ENCODE data around the gene CUEDC1.
"Not testable (repeated sequence)": the region's sequence is repeated elsewhere in the genome, so short reads cannot be mapped to it uniquely, and the experiment has no call there.

CUEDC1 gene

DNA sequence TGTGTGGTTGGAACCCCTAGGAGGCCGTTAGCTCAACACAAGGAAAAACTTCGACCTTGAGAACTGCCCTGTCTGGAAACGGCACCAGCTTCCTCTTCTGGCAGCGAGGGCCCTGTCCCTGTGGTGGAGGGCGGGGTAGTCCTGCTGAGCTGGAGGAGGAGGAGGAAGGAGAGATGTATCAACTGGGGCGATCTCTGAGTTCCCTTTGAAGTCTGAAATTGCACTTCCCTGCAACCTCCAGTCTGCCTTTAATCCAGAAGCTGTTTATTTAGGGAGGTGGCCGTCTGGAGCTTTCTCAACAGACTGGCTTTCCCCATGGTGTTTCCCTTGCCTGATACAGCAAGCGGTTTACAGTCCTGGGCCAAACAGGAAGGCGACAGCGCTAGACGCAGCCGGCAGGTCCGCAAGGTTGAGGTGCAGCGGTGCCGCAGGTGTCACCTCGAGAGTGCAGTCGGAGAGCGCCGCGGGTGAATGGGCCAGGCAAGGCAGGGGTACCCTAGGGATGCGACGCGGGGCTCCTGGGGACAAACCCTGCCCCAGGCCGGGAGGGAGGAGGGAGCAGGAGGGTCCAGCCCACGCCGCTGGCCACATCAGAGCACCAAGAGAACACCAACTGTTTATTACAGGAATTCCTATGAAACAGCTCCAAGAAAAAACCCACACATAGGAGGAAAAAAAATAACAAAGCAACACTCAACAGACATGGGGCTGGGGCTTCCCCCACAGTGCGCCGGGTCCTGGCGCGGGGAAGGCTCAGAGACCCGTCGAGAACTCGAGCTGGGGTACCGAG is 94.0 kb downstream of the CUEDC1 start:
- DNase-seq (ENCODE audit: low spot score): no peak

DNA sequence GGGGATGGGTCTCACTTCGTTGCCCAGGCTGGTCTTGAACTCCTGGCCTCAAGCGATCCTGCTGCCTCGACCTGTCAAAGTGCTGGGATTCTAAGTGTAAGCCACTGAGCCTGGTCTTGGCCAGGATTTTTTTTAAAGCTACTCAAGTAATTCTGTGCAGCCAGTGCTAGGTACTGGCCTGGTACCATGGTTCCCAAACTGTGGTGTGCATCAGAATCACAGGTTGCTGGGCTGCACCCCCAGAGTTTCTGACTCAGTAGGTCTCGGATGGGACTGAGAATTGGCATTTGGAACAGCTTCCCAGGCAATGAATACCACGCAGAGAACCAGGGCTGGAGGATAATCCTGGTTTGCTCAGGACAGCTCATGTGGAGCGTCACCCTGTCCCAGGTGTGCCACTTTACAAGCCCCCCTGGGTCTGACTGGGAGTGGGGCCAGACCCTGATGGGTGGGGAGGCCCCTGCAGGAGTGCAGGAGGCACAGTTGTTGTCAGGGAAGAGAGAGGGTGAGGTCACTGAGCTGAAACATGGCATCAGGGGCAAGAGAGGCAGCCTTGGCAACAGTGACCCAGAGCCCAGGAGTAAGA is 94.7 kb downstream of the CUEDC1 start:
- no peak for DNase-seq (ENCODE audit: low spot score)

DNA sequence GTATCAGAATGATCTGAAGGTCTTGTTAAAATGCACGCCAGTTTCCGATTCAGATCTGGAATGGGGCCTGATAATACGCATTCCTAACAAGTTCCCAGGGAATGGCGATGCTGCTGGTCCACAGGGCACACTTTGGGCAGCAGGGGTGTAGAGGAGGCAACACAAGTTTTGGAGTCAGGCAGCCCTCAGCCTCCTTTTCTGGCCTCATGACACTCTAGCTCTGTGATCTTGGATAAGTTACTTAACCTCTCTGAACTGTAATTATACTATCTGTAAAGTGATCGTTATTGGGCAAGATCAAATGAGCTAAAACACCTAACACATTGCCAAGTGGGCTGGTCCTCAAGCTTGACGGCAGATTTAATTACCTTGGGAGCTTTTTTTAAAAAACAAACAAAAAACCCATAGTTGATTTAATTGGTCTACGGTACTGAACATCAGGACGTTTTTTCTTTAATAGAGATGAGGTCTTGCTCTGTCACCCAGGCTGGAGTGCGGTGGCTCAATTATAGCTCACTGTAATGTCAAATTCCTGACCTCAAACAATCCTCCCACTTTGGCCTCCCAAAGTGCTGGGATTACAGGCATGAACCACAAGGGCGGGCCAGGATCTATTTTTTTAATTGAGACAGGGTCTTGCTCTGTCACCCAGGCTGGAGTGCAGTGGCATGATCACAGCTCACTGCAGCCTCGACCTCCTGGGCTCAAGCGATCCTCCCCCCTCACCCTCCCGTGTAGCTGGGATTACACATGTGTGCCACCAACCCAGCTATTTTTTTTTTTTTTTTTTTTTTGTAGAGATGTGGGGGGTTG is 95.4 kb downstream of the CUEDC1 start:
- DNase-seq (ENCODE audit: low spot score): no peak

DNA sequence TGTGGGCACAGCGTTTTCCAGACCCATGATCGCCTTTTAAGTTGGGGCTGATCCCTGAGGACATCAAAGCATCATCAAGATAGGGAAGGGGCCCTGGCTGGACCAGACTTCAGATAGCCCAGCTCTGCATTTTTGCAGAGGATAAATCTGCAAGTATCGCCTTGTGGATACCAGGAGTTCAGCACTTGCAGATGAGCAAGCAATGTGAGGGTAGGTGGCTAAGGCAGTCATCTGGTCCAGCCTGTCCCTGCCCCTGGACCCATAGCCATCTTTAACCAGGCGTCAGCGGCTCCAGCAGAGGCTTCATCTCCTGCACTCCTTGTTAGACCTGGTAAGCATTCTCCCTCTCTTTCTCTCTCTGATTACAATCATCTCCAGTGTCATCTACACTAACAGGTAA is 96.4 kb downstream of the CUEDC1 start:
- no peak for DNase-seq (ENCODE audit: low spot score)

DNA sequence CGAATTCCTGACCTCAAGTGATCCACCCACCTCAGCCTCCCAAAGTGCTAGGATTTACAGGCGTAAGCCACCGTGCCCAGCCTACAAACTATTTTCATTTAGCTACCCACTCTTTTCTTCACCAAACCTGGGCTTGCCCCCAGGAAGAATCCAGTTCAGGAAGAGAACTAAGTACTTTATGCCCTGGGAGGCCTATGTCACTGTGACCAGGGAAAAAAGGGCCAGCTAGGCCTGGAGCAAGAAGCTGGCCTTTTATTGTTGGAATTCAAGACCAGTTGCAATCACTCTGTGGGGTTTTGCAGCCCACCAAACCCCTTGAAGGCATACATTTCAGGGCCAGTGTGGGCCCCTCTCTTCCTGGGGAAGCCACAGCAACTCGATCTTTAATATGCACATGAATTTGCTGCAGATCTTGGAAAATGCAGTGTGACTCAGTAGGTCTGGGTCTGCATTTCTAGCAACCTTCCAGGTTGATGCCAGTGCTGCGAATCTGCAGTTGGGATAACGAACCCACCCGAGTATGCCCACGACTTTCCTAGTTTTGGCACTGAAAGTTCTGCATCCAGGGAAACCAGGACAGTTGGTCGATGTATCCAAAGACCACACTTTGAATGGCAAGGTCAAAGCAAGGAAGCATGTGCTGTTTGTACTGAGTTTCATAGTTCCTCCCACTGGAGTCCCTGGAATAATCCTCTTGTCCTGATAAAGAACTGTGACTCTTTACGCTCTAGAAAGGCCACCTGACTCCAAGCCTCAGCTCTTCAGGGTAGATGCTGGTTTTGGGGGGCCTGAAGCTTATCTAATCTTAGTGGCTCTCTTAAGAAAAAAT is 98.2 kb downstream of the CUEDC1 start:
- no peak for DNase-seq (ENCODE audit: low spot score)

DNA sequence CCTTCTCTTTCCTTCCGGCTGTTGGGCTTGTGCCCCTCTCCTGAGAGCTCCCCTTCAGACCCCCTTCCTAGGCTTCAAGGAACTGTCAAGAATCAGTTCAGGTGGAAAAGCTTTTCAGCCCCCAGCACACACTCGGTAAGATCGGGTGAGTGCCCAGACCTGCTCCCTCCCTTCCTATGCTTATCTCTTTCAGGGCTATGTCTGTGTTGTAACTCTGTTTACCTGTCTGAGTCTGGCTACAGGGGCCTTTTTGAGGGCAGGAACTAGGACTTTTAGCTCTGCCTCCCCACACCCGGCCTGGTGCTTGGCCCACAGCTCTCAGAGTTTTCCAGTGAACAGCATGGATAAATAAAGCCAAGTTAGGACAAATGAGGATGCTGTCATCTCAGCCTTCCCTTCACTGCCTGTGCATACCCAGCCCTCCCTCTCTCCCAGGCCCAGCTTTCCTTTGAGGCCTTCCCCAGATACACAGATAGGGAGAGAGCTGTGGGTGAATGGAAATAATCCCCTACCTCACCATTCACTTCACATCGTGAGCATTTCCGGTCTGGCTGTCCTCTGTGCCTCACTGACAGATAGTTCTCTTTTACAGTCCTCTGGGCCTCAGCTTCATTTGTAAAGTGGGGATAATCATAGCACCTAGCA is 99.7 kb downstream of the CUEDC1 start:
- DNase-seq (ENCODE audit: low spot score): no peak

DNA sequence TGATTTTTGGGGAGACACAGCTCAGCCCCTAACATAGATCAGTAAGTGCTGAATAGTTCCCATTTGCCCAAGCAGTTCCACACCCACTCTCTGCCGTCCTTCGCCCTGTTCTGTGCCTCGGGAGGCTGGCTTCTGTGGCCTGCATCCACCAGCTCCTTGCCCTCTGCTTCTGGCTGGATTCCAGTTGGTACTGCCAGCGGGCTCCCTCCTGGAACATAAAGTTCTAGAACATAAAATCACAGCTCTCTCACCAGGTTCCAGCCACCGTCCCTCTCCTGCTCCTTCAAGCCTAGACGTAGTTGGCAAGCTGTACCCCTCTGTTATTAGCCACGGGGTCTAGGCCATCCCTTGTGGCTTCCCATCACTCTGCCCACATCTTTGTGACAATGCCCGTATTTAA is 101.5 kb downstream of the CUEDC1 start:
- DNase-seq (ENCODE audit: low spot score): no peak

DNA sequence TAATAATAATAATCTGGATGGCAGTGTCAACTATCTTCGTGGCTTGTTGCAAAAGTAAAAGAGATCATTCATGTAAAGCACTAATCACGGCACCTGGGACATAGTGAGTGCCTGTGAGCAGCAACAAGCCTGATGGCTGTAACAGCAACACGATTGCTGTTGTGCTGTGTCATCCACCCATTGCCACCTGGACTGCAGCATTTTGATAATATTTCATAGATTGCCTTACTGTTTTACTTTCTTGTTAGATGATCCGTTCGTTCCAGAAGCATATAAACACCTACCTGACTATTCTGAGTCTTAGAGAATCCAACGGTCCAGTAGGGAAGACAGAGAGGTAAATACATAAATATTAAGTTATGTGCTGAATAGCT is 102.3 kb downstream of the CUEDC1 start:
- DNase-seq (ENCODE audit: low spot score): no peak

DNA sequence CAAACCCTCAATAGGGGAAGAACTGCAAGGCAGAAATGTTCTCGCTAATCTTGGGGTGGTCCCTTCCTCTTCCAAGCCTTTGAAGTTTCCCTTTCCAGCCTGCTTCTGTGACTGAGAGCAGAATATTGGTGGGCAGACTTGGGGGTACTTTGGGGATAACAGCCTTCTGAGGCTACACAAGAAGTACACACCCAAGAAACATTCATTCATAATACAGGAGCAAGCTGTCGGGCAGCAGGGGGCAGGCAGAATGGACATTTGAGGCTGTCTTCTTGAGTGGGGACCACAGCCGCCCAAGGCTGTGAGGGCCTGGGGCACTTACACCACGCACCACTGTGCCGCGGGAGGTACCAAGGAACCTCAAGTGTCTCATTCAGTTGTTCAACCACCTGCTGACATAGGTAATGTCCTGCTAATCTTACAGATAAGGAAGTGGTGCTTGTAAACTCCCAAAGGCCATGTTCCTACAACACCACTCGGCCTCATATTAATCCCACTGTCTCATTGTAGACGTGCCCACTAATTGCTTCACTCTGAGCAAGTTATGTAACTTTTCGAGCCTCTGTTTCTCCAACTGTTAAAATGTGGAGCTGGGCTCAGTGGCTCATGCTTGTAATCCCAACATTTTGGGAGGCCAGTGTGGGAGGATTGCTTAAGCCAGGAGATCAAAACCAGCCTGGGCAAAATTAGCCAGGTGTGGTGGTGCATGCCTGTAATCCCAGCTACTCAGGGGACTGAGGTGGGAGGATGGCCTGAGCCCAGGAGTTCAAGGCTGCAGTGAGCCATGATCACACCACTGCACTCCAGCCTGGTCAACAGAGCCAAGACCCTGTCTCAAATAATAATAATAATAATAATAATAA is 102.9 kb downstream of the CUEDC1 start:
- DNase-seq (ENCODE audit: low spot score): no peak

DNA sequence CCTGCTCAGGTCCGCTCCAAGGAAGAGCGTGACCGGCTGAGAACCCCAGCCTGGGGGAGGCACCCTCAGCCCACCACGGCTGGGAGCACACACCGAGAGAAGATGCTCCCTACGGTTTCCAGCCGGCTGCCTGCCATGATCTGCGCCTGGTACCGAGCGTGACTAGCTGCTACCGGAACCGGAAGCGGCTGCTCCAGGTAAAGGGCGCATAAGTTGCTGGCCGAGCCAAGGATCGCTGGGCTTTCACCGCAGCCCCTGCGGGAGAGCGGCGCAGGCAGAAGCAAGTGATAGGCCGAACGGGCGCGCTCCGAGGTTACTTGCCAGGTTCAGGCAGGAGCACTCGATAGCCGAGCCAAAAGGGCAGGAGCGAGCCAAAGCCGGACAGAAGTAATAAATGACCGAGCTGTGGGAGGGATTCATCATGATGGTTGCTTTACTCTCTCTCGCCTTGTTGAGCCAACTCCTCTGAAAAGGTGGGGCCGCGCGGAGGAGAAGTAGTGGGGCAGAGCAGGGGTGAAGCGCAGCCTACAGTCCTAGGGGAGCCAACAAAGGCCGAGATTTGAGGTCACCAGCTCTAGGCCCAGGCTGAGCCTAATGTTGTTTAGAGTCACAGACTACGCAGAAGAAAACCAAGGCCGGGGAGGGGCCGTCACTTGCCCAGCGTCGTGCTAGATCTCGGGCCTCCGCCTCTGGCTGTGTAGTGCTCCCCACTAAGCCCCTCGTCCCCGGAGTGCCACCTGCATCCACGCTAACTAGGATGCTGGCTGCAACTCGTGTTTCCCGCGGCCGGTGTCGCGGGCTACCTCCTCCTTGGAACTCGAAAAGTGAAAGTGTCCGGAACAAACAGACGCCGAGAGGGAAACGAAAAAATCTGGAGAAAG is 105.1 kb downstream of the CUEDC1 start, which contains the start of gene MRPS23:
MRPS23 (minus strand) TSS at position 171 of the 881 bp plus-strand sequence; CDS start at position 137, 34 bp downstream.
- DNase-seq (ENCODE audit: low spot score): peak; percentile 95

DNA sequence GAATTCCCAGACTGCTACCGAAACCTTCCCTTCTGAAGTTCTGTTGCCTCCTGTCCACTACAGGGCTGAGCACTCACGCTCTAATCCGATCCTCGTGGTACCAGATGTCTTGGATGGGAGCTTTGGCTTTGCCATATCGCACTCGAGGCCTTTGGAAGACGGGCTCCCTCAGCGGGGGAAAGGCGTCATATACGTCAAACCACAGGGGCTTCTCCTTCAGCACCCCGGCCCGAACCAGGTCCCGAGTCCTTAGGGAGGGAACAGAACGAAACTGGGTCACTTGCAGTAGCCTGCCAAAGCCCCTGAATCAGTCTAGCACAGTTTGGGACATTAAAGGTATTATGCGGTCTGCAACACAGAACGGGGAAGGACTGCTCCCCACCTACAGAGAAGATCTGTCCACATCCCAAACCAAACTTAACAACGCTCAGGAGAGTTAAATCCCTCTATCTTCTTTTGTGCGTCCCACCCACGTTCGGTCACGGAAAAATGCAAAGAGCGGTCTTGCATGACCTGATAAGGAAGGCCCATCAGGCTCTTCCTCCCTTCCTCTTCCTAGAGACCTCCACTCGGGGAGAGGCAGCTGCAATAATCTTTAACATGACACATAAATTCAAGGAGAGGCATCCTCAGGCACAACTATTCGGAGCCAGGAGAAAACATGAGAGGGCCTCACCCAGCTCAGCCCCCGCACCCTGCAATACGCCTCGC is 105.9 kb downstream of the CUEDC1 start:
- DNase-seq (ENCODE audit: low spot score): no peak

DNA sequence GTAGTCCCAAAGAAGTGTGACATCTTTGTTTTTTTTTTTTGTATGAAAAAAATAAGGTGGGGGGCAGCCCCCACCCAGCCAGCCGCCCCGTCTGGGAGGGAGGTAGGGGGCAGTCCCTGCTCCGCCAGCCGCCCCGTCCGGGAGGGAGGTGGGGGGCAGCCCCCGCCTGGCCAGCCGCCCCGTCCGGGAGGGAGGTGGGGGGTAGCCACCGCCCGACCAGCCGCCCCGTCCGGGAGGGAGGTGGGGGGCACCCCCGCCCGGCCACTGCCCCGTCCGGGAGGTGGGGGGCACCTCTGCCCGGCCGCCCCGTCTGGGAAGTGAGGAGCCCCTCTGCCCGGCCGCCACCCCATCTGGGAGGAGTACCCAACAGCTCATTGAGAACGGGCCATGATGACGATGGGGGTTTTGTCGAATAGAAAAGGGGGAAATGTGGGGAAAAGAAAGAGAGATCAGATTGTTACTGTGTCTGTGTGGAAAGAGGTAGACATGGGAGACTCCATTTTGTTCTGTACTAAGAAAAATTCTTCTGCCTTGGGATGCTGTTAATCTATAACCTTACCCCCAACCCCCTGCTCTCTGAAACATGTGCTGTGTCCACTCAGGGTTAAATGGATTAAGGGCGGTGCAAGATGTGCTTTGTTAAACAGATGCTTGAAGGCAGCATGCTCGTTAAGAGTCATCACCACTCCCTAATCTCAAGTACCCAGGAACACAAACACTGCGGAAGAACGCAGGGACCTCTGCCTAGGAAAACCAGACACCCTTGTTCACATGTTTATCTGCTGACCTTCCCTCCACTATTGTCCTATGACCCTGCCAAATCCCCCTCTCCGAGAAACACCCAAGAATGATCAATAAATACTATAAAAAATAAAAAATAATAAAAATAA is 108.9 kb downstream of the CUEDC1 start:
- not testable (repeated sequence) for DNase-seq (ENCODE audit: low spot score)

DNA sequence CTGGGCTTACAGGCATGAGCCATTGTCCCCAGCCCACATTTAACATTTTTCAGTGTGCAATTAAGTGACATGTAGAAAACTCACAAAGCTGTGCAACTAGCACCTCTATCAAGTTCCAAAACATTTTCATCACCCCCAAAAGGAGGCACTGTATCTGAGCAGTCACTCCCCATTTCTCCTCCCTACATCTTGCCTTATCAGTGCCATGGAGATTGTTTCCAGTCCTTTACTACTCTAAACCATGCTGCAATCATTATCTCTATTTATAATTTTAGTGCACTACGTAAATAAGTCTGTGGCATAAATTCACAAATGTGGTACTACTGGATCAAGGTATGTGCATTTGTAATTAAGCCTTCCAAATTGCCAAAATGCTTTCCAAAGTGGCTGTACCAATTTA is 112.9 kb downstream of the CUEDC1 start:
- no peak for DNase-seq (ENCODE audit: low spot score)

DNA sequence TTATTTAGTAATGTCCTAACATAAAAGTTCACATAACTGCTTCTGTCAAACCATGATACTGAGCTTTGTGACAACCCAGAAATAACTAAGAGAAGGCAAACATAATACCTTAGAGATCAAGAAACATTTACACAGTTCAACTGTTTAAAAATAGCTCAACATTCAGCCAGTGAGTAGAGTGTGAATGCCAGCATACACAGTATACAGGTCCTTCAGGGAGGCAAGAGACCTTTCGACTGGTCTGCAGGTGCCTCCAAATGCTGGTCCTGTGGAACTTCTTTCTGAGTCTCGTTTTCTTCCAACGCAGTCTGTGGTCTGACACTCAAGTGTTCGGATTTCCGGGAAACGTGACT is 115.7 kb downstream of the CUEDC1 start:
- DNase-seq (ENCODE audit: low spot score): no peak

DNA sequence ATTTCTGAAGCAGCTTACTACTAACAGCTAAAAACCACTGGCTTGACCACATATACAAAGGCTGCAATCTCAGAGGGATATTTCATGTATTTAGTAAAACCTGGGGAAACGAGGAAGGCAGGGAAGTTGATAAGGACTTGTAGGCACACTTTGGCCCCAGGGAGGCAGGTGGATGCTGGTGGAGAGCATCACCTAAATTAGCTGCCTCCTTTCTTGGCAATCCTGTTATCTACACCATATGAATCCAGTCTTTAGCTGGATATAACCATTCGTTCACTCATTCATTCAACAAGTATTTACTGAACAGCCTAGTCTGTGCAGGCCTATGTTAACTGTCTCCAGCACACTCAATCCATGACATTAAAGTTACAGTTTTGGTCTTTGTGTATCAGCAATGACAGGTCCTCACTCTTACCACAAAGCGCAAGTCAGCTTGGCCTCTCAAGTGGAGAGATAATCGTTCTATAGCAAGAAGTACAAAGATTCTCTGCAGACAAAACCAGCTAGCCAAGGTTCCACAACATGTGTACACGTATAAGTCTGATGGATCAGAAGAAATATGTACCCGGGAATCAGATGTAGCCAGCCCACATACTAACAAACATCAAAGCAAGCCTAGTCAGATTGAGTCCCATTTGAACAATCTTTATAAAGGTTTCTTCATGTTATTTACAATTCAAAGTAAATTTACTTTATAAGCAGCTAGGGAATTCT is 116.2 kb downstream of the CUEDC1 start:
- DNase-seq (ENCODE audit: low spot score): no peak

DNA sequence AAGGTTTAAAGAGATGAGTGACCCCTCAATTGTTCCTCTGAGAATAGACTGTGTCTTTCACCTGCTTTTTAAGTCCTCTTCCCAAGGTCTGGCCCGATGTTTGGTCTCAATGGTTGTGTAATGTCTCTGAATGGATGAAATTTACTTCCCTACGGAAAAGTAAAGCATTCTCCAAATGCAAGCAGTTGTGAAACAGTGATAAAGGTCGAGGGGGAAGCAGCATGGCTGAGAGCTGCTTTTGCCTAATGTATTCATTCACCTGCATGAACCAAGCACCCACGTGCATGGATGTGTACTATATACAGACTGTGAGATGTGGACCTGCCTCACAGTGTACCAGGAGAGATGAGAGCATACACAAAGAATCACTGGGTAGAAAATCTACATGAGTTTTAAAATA is 116.8 kb downstream of the CUEDC1 start:
- no peak for DNase-seq (ENCODE audit: low spot score)

DNA sequence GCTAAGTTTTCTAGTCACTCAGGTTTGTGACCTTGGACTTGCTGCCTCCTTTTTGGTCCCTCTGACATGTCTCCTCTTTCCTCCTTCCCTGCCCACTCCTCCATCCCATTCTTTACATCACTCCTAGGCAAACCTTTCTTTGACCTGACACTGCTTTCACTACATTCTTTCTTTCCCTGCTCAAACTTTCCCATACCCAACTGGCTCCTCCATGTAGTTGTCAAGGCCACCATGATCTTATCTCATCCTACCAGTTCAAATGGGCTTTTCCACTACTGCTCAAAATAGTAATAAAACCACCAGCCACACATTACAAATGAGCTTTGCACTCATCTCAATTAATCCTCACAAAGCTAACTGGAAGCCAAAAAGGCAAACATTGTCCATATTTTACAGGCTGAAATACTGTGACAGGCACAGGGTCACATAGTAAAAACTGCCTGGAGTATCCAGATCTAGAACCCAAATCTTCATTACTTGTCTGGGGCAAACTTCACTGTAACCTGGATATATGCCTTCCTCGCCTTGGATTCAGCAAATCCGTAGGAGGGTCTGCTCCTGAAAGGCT is 119.8 kb downstream of the CUEDC1 start:
- no peak for DNase-seq (ENCODE audit: low spot score)

Data from AG08395 (cell line).